PFSK-1 (cell line): ENCODE data around the gene SYT3.

ENCODE experiments used
- POLR2AphosphoS5 ChIP-seq: IDR thresholded peaks from 2 replicates; pipeline ENCODE4 v1.6.1; 2012; ENCODE audit warnings: low read depth, mild to moderate bottlenecking, control low read depth, low read length, moderate library complexity
- SIN3A ChIP-seq: IDR thresholded peaks from 2 replicates; pipeline ENCODE4 v1.6.1; 2012; ENCODE audit warnings: mild to moderate bottlenecking, low read length, moderate library complexity, borderline replicate concordance; ENCODE audit not compliant: insufficient read depth
- TAF1 ChIP-seq: IDR thresholded peaks from 2 replicates; pipeline ENCODE4 v1.6.1; 2012; ENCODE audit warnings: low read length, control low read depth, borderline replicate concordance; ENCODE audit not compliant: insufficient read depth

DNA sequence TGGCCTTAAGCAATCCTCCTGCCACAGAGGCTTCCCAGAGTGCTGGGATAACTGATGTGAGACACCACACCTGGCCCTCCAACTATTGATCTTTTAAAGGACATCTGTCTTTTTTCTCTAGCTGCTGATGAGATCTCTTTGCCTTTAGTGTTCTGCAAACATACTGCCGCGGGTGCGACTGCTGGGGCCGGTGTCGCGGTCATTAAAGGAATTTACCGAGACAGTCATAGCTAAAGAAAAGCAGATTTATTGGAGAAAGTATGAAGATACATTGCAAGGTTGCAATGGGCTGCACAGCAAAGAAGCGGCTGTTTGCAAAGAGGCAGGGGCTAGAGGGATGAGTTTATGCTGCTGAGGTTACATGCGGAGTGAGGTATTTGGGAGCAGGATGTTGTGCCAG lies 40.3 kb downstream of the SYT3 start:
- TF ChIP-seq SIN3A (no peak), POLR2AphosphoS5 (no peak), TAF1 (no peak)
